ENCODE results near the gene ZRANB1.

- TF ChIP-seq, protein P1, sequence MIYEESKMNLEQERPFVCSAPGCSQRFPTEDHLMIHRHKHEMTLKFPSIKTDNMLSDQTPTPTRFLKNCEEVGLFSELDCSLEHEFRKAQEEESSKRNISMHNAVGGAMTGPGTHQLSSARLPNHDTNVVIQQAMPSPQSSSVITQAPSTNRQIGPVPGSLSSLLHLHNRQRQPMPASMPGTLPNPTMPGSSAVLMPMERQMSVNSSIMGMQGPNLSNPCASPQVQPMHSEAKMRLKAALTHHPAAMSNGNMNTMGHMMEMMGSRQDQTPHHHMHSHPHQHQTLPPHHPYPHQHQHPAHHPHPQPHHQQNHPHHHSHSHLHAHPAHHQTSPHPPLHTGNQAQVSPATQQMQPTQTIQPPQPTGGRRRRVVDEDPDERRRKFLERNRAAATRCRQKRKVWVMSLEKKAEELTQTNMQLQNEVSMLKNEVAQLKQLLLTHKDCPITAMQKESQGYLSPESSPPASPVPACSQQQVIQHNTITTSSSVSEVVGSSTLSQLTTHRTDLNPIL (CRISPR knock-in tag; IDR thresholded peaks at IDR 0.05; ENCODE audit: low read depth) = no peak
- TF ChIP-seq ISL1 (CRISPR knock-in tag; IDR thresholded peaks at IDR 0.05) = no peak
- no peak for TF ChIP-seq RARB (CRISPR knock-in tag; IDR thresholded peaks at IDR 0.05)
- no peak for TF ChIP-seq ARNTL (CRISPR knock-in tag; IDR thresholded peaks at IDR 0.05; ENCODE audit: borderline replicate concordance, low read depth)
- TF ChIP-seq ZC3H10 (CRISPR knock-in tag; IDR thresholded peaks at IDR 0.05) = no peak
- no peak for TF ChIP-seq PPARA (CRISPR knock-in tag; IDR thresholded peaks at IDR 0.05; ENCODE audit: borderline replicate concordance)
Measured at GRCh38 chr10:125026974-125027735, 85.2 kb downstream of the ZRANB1 start.

All from SK-N-SH treated with all-trans-retinoic acid at 6 μM for 48 hours (cell line).